Skeletal muscle tissue (tissue), 4 donors: ENCODE data around the gene FGFR2. TPM values are rescaled to one million over a fixed set of nuclear protein-coding genes. Genes with fewer than 3 reads are reported as not detected.

Experiments used
- H3K27ac ChIP-seq: one replicate; pipeline ENCODE4 v1.7.0; 2013; ENCODE audit warnings: mild to moderate bottlenecking, low read depth, low read length, inconsistent platforms
- H3K27me3 ChIP-seq, 3 donors: one replicate each; pipeline ENCODE4 v1.7.0; 2013; ENCODE audit warnings: low read length in 3 of 3; ENCODE audit not compliant: control insufficient read depth in 3 of 3, insufficient read depth in 3 of 3
- H3K36me3 ChIP-seq, 3 donors: one replicate each; pipeline ENCODE4 v1.7.0; 2013; ENCODE audit warnings: low read length in 3 of 3; ENCODE audit not compliant: control insufficient read depth in 3 of 3, insufficient read depth in 3 of 3
- H3K4me1 ChIP-seq, 3 donors: one replicate each; pipeline ENCODE4 v1.7.0; 2013; ENCODE audit warnings: low read length in 3 of 3, mild to moderate bottlenecking in 3 of 3; ENCODE audit not compliant: control insufficient read depth in 3 of 3, insufficient read depth in 3 of 3
- H3K4me3 ChIP-seq, 3 donors: one replicate each; pipeline ENCODE4 v1.7.0; 2013; ENCODE audit warnings: low read length in 3 of 3
- H3K9ac ChIP-seq, 3 donors: one replicate each; pipeline ENCODE4 v1.7.0; 2013; ENCODE audit warnings: low read length in 3 of 3, mild to moderate bottlenecking in 3 of 3, moderate library complexity in 2 of 3, low read depth in 1 of 3
- H3K9me3 ChIP-seq, 3 donors: one replicate each; pipeline ENCODE4 v1.7.0; 2013; ENCODE audit warnings: low read length in 3 of 3; ENCODE audit not compliant: control insufficient read depth in 3 of 3
- total RNA-seq: library from RNA; depleted of rRNA; stranded (reverse); fragments of >200 nt; gene quantifications from one replicate; pipeline ENCODE4 v1.2.3, GENCODE V29; 2014
- donor health status: Osteomylitis.

FGFR2 gene
- total RNA-seq, 1 donor from 2014 or later, result 11.5 TPM

DNA sequence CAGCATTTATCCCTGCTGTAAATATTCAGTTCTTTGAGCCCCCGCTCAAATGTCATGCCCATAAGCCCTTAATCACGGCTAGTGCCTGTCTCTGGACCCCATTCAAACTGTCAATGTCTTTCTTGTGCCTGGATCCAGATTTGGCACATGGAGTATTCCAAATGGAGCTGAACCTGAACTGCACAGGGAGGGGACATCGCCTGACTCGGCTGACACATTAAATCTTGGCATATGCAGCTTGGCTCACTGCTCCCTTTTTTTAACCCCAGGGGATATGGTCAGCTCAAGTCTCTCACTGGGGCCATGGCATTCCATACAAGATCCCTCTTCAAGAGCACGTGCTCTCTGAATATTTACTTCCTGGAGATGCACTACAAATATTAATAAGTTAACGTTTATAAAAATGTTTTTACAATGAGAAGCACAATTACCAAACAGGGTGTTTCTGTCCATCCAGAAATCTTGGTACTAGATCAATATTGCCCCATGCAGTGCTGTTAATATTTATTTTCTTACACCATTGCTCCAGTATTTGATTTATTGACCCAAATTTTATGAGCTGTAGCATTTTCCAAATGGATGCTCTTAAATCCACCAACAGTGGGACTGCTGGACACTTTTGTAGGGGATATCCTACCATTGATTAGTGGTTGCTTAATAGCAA lies 57.4 kb downstream of the FGFR2 start:
- Histone ChIP-seq H3K9me3 (peaks cover 0 to 2% (median 0%) of the 10 kb centered on the region in 3 donors), H3K4me3 (no peak overlapping the region), H3K4me1 (no peaks in the 10 kb centered on the region), H3K36me3 (no peaks in the 10 kb centered on the region), H3K9ac (no peak overlapping the region), H3K27me3 (peaks cover 0 to 5% (median 3%) of the 10 kb centered on the region in 3 donors), H3K27ac (no peak overlapping the region)

DNA sequence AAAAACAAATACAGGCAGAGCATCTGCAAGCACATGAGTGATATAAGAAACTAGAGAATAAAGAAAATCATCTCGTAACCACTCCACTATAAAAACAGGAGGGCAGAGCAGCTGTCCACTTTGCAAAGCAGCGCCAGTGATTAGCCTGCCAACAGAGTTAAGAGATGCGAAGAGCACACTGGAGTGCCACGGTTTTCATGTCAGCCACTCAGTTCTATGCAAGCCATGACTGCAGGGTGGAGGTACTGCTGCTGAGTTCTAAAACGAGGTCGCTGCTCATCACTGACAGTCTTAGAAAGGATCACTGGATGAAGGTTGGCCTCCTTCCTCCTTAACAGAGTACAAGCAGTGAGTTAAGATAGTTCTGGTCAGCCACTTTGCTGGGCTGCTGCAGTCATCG lies 58.5 kb downstream of the FGFR2 start:
- no peak overlapping the region for H3K9ac ChIP-seq
- H3K4me1 ChIP-seq, result no peaks in the 10 kb centered on the region
- no peak overlapping the region for H3K4me3 ChIP-seq
- no peaks in the 10 kb centered on the region for H3K9me3 ChIP-seq
- no peak overlapping the region for H3K27ac ChIP-seq
- H3K36me3 ChIP-seq, result no peaks in the 10 kb centered on the region
- peaks cover 0 to 5% (median 3%) of the 10 kb centered on the region in 3 donors for H3K27me3 ChIP-seq

DNA sequence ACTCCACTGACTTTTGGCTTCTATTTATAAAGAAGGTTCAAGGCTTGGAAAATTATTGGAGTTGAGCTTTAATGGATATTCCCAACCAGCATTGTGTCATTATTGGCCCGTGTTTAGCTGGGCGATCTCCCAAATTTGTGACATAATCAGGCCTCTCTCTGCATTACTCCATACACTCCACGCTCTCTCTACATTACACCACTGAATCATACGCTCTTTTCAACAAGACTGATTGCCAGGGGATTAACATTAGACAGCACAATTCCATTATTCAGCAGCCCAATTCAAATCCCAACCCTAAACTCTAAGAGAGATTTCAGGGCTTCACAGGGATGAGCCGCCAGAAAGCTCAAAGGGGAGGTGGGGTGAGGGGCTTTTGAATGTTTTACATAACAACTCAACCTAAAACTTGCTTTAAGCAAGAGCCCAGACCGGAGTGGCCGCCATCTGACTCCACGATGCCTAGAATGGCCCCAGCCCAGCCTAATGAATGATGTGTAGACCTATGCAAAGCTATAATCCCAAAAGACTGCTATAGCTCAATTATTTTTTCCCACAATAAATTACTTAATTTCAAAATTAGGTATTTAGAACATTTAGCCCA lies 61.8 kb downstream of the FGFR2 start:
- Histone ChIP-seq H3K4me1 (no peaks in the 10 kb centered on the region), H3K27me3 (peaks cover 0 to 16% (median 5%) of the 10 kb centered on the region in 3 donors), H3K36me3 (no peaks in the 10 kb centered on the region), H3K4me3 (no peak overlapping the region), H3K9ac (no peak overlapping the region), H3K9me3 (no peaks in the 10 kb centered on the region), H3K27ac (no peak overlapping the region)

DNA sequence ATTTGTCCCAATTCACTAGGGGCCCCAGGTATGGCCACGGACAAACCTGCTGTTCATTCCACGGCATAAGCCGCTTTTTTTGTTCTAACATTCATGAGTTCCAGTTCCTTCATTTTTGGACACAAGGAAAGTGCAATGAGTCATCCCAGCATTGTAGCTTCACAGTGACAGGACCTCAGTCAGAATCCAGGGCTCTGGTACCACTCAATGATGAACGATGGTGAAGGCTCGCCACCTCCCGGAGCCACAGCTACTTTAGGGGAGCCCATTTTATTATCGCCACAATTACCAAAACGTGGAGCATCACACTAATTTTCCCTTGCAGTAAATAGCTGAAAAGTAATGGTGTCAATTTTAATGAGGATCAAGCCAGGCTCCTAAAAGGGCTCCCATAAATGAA lies 62.9 kb downstream of the FGFR2 start:
- Histone ChIP-seq H3K4me1 (no peaks in the 10 kb centered on the region), H3K4me3 (no peak overlapping the region), H3K9me3 (no peaks in the 10 kb centered on the region), H3K27me3 (peaks cover 0 to 16% (median 1%) of the 10 kb centered on the region in 3 donors), H3K36me3 (no peaks in the 10 kb centered on the region), H3K27ac (no peak overlapping the region), H3K9ac (no peak overlapping the region)

DNA sequence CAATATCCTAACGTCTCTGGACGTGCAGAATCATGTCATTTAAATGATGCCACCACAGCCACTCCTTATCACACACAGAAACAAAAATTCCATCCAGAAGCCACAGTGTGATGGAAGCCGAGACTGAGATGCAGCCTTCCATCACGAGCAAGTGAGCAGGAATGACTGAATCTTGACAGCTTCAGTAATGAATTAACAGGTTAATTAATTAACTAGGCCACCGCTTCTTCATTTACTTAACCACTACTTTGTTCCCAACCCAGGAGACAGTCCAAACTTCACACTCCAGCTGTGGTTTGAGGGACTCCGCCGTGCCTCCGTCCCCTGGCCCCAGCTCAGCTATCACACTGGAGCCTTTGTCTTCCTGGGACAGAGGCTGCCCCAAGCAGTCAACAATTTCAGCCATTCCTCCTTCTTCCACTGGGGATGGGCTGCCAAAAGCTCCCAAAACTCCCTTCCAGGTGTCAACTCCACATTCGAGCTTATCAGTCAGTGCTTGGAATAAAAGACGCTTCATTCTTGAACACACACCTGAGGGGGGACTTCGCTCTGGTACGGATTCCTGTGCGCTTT lies 65.9 kb downstream of the FGFR2 start:
- Histone ChIP-seq H3K27ac (no peak overlapping the region), H3K9ac (no peak overlapping the region), H3K4me1 (no peaks in the 10 kb centered on the region)

DNA sequence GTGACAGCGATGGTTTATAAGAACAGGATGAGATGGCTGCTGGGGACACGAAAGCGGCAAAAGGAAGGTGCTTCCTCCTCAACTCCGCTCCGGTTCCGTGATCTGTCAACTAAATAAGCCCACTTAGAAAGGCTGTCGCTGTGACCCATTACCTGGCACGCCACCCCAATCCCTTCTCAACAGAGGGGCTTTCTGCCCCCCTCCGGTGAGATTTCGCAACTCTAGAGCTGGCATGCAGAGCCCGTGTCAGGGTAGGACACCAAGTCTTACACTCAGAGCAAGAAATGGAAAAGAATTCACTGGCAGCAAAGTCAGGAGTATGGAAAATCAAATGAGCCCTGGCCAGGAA lies 66.4 kb downstream of the FGFR2 start:
- H3K9me3 ChIP-seq, result no peaks in the 10 kb centered on the region
- H3K9ac ChIP-seq, result no peak overlapping the region
- H3K4me1 ChIP-seq, result no peaks in the 10 kb centered on the region
- H3K4me3 ChIP-seq, result no peak overlapping the region
- no peaks in the 10 kb centered on the region for H3K36me3 ChIP-seq
- peaks cover 0 to 23% (median 2%) of the 10 kb centered on the region in 3 donors for H3K27me3 ChIP-seq
- H3K27ac ChIP-seq, result no peak overlapping the region

More for the DNA sequence above, 65.9 kb downstream of the FGFR2 start:
- Histone ChIP-seq H3K4me3 (no peak overlapping the region), H3K9me3 (no peaks in the 10 kb centered on the region), H3K27me3 (peaks cover 0 to 21% (median 2%) of the 10 kb centered on the region in 3 donors), H3K36me3 (no peaks in the 10 kb centered on the region)

DNA sequence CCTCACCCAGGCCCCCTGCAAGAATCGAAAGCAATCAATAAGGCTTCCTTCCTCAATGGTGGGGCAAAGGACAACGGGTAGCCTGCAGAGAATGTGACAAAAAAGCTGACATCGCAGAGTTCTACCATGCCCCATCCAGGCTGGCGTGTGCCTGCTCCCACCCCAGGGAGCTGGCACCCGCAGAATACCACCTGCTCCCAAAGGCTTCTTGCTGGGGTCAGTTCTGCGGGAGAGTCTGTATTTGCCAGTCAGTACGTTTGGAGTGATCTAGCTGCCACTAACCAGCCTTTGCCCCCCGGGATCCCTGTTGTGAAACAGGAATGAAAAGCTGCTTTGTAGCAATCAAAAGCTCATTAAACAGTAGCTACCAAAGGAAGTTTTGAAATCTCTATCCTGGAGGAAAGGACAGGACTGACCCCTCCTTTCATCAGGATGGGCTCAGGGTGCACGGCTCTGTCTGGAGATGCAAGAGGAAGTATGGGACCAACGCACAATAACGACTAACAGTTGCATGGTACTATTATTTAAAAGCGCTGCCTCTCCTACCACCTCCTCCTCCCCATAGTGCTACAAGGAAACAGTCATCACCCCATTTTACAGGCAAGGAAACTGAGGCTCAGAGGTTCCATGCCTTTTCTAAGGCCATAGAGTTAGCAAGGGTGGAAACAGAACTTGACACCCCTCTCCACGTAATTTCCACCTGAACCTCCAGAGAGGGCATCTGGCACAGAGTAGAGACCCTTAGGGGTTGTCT lies 67.0 kb downstream of the FGFR2 start:
- no peak overlapping the region for H3K27ac ChIP-seq
- no peak overlapping the region for H3K4me3 ChIP-seq
- H3K4me1 ChIP-seq, result no peaks in the 10 kb centered on the region
- no peaks in the 10 kb centered on the region for H3K9me3 ChIP-seq
- no peak overlapping the region for H3K9ac ChIP-seq
- H3K36me3 ChIP-seq, result no peaks in the 10 kb centered on the region
- H3K27me3 ChIP-seq, result peaks cover 0 to 28% (median 2%) of the 10 kb centered on the region in 3 donors

DNA sequence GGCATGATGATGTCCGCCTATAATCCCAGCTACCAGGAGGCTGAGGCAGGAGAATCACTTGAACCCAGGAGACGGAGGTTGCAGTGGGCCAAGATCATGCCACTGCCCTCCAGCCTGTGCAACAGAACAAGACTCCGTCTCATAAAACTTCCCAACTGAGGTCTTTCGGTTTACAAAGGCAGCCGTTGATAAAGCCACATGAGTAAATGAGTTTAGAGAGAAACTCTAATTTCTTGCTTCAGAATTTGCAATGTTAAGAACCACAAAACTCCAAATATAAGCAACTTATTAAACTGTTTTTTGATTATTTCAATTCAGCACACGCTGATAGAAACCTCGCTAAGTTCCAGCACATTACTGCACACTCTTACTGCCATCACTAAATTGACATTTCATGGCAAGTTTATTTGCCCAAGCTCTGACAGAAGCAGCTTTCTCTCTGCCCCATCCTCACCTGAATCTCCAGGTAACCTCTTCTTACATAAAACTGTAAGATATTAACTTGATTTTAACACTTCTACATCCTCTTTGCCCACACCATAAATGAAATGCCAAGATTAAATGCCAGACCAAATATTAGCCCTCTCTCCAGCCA lies 67.7 kb downstream of the FGFR2 start:
- H3K9me3 ChIP-seq, result no peaks in the 10 kb centered on the region
- H3K4me1 ChIP-seq, result no peaks in the 10 kb centered on the region
- no peaks in the 10 kb centered on the region for H3K36me3 ChIP-seq
- no peak overlapping the region for H3K9ac ChIP-seq
- peaks cover 0 to 28% (median 2%) of the 10 kb centered on the region in 3 donors for H3K27me3 ChIP-seq
- H3K27ac ChIP-seq, result no peak overlapping the region
- H3K4me3 ChIP-seq, result no peak overlapping the region

DNA sequence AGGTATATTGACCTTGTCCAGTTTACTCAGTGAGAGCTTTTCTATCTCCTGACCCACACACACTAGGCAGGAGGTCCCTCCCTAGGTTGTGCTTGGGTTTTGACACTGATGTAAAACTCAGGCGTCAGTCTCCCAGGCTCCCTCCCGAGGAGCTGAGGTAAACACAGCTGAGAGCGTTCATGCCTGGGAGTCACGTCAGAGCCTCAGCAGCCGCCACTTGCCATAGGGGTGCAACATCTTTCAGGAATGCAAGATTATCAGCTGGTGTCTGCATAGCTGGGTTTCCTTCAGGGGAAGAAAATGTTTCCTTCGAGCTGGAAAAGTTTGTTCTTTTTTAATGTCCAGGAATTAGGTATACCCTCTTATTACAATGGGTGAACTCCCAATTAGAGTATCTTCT lies 70.6 kb downstream of the FGFR2 start:
- Histone ChIP-seq H3K36me3 (no peaks in the 10 kb centered on the region), H3K27ac (no peak overlapping the region), H3K4me3 (no peak overlapping the region), H3K4me1 (no peaks in the 10 kb centered on the region), H3K9me3 (no peaks in the 10 kb centered on the region), H3K27me3 (peaks cover 0 to 23% (median 2%) of the 10 kb centered on the region in 3 donors), H3K9ac (no peak overlapping the region)
